GM19099 (cell line): ENCODE data around the gene FUT7.

Source experiments
- POLR2A ChIP-seq: IDR thresholded peaks from 3 replicates; pipeline ENCODE4 v1.6.1; 2011; ENCODE audit warnings: low read depth; ENCODE audit not compliant: insufficient read length; ENCODE audit errors: extremely low read depth

Gene FUT7

GRCh38 chr9:136996361-136997292 is 35.3 kb downstream of the FUT7 start, which contains the start of gene CLIC3:
Gene CLIC3 (minus strand): TSS chr9:136996568. CDS start chr9:136996543, 25 bp downstream.
- no peak for TF ChIP-seq POLR2A

- no peak for TF ChIP-seq POLR2A
Observed at GRCh38 chr9:136995772-136996311, 36.0 kb downstream of the FUT7 start.

GRCh38 chr9:136995362-136995761 is 36.5 kb downstream of the FUT7 start:
- TF ChIP-seq POLR2A = no peak

- no peak for TF ChIP-seq POLR2A
Observed at GRCh38 chr9:136994888-136995230, 37.0 kb downstream of the FUT7 start.

GRCh38 chr9:136994180-136994887 is 37.6 kb downstream of the FUT7 start:
- TF ChIP-seq POLR2A = no peak

- no peak for TF ChIP-seq POLR2A
Observed at GRCh38 chr9:136992819-136993369, 39.0 kb downstream of the FUT7 start.

GRCh38 chr9:136991993-136992818 is 39.7 kb downstream of the FUT7 start, which contains the start of gene PAXX:
Gene PAXX (plus strand): TSS chr9:136992422. CDS start chr9:136992444, 22 bp downstream.
- TF ChIP-seq POLR2A = peak; percentile 70

GRCh38 chr9:136990242-136990911 is 41.5 kb downstream of the FUT7 start:
- no peak for TF ChIP-seq POLR2A

GRCh38 chr9:136988872-136989271 is 43.0 kb downstream of the FUT7 start:
- TF ChIP-seq POLR2A = no peak

GRCh38 chr9:136985853-136986252 is 46.0 kb downstream of the FUT7 start:
- no peak for TF ChIP-seq POLR2A

GRCh38 chr9:136985027-136985602 is 46.8 kb downstream of the FUT7 start:
- no peak for TF ChIP-seq POLR2A

- TF ChIP-seq POLR2A = no peak
Observed at GRCh38 chr9:136984464-136985026, 47.3 kb downstream of the FUT7 start.

- no peak for TF ChIP-seq POLR2A
Observed at GRCh38 chr9:136983656-136984314, 48.1 kb downstream of the FUT7 start.
